NCI-H2107 (cell line): ENCODE results near the gene THOC6.

Experiments
- DNase-seq: peaks from one replicate; lab custom pipeline; 2025; lab: John Stamatoyannopoulos, UW

Gene THOC6

DNA sequence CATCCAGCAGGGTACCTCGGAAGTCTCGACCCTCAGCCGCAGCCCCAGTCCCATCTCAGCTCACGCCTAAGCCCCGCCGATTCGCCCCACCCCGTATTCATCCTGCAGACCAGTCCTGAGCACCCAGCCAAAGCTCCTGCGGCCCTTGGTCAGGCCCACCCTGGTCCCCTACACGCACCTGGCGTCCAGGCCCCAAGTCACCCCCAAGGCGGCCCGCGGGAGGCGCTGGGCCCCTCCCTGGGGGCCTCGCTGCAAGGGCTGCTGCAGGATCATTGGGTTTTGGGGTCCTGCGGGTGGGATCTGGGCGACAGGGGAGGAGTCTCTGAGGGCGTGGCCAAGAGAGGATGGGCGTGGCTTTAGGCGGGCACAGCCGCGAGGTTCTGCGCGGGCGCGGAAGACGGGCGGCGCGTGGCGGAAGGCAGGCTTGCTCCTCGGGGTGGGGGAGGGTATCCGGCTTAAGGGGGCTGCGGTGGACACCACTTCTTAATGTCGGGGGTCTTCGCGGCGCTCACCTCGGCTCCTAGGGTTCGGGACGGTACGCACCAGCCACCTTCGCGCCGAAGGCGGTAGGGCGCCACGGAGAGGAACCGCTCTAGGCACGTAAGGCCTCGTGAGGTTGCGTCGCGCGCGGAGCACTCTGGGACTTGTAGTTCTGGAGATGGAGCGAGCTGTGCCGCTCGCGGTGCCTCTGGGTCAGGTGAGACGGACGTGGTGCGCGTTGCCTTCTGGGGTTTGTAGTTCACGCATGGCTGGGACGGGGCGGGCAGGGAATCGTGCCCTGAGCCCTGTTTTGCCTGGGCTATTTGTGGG is at the start of gene THOC6, which contains the start of gene HCFC1R1:
Gene THOC6 (plus strand): TSS at position 367 of the 810 bp plus-strand sequence. CDS start 292 bp downstream, at position 659.
Gene HCFC1R1 (minus strand): TSS at position 274 of the 810 bp plus-strand sequence. CDS start 1 bp downstream, at position 273.
- DNase-seq: peak; percentile 93

DNA sequence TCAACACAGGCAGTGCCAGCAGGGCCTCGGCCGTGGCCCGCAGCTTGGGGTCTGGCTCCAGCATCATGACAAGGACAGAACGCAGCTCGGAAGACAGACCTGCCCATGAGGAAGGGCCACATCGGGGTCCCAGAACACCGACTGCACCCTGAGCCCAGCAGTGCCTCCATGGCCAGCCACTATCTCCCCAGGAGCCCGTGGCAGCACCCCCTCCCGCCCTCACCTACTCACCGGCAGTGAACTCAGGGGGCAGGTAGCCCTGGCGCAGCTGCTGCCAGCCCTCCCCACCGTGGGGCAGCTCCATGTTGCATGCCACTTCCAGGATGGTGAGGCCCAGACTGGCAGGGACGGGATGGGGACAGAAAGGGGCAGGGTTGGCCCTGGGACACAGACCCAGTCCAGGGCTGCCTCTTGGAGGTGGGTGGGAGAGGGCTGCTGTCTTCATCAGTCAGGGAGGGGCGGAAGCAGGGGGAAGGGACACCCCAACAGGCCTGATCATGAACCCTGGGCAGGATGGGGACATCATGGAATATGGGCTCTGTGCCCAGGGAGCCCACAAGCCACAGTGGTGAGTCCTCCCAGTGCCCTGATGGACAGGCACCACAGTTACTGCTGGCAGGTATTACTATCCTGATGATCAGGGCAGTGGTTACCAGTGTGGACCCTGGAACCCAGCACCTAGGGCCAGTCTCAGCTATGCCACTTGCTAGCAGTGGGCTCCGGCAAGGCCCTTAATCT is 49.3 kb upstream of the THOC6 start:
- no peak for DNase-seq

- no peak for DNase-seq
Measured at GRCh38 chr16:2975161-2975795, 48.6 kb upstream of the THOC6 start.

DNA sequence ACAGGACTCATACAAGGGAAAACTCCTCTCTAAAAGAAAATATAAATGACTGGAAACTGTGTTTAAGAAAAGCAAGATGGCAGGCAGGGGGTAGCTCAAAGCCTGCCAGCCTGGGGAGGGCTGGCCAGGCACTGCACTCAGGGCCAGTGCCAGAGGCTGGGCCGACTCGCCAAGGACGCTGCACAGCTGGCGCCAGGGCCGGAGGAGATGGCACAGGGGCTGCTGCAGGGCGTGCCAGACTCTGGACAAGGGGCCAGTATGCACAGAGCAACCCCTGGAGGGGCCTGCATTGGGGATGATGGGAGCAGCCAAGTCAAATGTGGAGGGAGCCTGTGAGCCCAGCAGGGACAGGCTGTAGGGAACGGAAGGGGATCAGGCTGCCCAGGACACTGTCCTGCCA is 47.6 kb upstream of the THOC6 start:
- DNase-seq: no peak

DNA sequence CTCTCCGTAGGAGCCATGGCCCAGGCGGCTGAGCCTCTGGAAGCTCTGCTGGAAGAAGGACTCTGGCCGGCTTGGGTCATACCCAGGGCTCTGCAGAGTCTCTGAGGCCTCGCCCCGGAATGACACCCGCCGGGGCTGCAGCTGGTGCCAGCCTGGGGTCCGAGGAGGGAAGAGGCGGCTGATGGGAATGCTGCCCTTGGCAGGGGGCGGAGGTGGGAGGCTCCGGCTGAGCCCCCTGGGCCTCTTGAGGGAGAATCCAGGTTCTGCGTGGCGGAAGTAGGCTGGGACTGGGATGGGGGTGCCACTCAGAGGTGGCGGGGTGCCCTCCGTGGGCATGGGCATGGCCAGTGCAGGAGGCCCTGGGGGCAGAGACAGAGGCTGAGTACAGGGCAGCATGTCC is 47.2 kb upstream of the THOC6 start:
- no peak for DNase-seq

GRCh38 chr16:2977440-2977839 is 46.4 kb upstream of the THOC6 start:
- DNase-seq: peak; percentile 53

DNA sequence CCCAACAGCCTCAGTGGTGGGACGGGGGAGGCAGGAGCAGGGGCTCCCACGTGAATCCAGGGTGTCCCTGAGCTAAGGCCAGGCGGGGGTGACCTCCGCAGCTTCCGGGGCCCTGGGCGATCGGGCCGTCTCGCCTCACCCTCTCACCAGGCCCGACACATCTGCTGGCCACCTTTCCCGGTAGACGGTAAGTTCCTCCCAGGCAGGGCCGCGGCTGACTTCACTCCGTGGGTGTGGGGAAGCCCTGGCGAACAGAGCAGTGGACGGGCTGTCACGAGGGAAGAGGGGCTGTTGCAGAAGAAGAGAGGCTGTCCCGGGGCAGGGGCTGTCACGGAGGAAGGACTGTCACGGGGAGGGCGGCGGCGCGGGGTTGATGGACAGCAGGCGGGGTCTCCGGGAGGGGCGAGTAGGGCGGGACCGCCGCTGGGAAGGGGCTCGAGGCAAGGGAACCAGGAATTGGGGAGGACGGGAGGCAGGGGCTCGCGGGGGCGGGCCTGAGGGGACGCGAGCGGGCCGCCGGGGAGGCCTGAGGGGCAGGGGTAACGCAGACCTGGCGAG is 44.1 kb upstream of the THOC6 start:
- DNase-seq: no peak

- DNase-seq: peak; percentile 84
Measured at GRCh38 chr16:2980227-2981176, 43.3 kb upstream of the THOC6 start, which contains the start of gene PKMYT1. Gene PKMYT1 (minus strand): TSS chr16:2980446. CDS start chr16:2979657, 789 bp downstream.

DNA sequence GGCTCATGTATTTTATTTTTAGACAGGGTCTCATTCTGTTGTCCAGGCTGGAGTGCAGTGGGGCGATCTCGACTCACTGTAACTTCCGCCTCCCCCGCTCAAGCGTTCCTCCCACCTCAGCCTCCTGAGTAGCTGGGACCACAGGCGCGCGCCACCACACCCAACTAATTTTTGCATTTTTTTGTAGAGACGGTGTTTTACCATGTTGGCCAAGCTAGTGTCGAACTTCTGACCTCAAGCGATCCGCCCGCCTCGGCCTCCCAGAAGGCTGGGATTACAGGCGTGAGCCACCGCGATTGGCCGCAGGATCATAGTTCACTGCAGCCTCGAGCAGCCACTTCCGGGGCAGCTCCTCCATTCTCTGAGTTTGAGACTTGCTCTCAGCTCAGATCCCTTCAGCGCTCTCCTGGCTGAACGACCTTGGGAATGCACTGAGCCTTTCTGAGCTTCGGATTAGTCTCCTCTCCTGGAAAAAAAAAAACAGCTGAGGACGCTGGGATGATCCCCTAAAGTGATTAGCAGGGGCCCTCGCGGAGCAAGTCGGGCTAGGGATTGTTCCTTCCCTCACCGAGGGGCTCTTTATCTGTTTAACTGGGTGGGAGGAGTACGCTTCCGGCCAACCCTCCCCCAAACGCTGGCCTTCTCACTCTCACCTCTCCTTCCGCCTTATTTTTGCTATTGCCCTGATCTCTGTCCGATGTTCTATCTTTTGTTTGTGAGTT is 42.5 kb upstream of the THOC6 start:
- no peak for DNase-seq

DNA sequence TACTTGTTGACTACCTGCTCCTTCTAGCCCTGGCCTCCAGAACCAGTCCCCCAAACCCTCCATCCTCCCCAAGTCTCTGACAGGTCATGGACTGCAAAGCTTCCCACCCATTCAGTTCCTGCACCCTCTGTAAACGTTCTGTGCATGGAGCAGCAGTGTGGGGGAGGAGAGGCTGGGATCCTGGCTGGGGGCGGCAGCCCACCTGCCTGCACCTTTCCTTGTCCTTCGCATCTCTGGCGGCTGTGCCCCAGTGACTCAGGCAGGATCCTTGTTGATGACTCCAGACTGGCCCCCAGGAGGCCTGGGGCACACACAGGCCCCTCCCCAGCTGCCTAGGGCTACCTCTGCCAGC is 42.0 kb upstream of the THOC6 start:
- no peak for DNase-seq

- no peak for DNase-seq
Measured at GRCh38 chr16:2982402-2982801, 41.4 kb upstream of the THOC6 start.

DNA sequence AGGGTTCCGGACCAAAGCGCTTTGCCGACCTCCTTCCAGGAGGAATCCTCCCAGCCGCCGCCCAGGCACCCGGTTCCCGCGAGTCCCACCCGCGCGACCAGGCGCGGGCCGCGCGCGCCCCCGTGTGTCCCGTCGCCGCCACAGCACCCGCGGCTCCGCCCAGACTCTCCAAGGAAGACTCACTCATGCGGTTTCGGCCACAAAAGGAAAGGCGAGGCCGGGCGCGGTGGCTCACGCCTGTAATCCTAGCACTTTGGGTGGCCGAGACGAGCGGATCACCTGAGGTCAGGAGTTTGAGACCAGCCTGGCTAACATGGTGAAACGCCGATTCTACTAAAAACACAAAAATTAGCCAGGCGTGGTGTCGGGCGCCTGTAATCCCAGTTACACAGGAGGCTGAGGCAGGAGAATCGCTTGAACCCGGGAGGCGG is 40.1 kb upstream of the THOC6 start:
- DNase-seq: peak; percentile 53

GRCh38 chr16:2985462-2985861 is 38.4 kb upstream of the THOC6 start:
- no peak for DNase-seq

- DNase-seq: no peak
Measured at GRCh38 chr16:2985893-2986355, 37.9 kb upstream of the THOC6 start.

GRCh38 chr16:2986623-2987188 is 37.1 kb upstream of the THOC6 start:
- DNase-seq: no peak

- no peak for DNase-seq
Measured at GRCh38 chr16:2987286-2987685, 36.5 kb upstream of the THOC6 start.

DNA sequence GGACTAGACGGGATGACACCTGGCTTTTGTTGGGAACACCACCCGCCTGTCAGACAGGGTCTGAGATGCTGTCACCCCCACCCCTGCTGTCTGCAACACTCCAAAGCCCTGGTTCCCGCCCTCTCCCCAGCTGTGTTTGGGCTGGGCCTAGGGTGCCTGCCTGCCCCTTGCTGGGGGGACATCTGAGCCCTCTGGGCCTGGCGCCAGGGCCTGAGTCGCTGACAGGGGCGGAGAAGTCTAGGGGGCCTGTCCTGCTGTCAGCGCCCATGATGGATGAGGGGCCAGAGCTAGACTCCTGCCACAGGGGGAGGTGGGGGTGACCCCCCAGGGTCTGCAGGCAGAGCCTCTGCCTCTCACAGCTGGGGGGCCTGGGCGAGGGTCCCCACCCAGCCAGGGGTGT is 36.0 kb upstream of the THOC6 start:
- DNase-seq: no peak

GRCh38 chr16:2988590-2989099 is 35.2 kb upstream of the THOC6 start:
- DNase-seq: no peak

- no peak for DNase-seq
Measured at GRCh38 chr16:2990891-2991290, 32.9 kb upstream of the THOC6 start.
